ENCODE measurements around the gene MS4A7. TPM values are rescaled to one million over a fixed set of nuclear protein-coding genes. Genes with fewer than 3 reads are reported as not detected.

The MS4A7 gene
- total RNA-seq, 1 experiment from 2014 or later, result 0.22 TPM

DNA sequence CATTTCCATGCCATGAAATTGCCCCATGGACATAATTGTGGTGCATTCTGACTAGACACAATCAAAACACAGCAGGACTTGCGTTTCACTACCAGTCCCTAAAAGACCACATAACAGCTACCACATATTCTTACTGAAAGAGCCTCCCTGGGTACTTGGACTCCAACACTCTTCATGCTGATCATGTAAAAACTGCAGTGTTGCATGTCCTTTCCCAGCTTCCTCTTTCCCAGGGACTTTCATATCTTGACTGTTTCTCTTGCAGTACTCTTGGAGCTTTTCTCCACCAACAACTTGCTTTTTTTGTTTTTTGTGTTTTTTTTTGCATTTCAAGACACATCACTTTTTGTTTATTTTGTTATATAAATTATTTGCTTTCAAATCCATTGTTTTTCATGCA is 28.3 kb upstream of the MS4A7 start:
- no peak overlapping the region for H2AFZ ChIP-seq (ENCODE audit: low read depth, low read length, poor library complexity, severe bottlenecking)
- no TSS peak for BruUV-seq (replicated peaks)
- ATAC-seq, result no peak
- POLR2A ChIA-PET, result no interaction called here
- RAD21 ChIA-PET (ENCODE audit: low non-redundant PET in 1 of 2, low total read pairs in 2 of 2, uncharacterized antibody in 2 of 2, unreplicated experiment in 2 of 2), result no interaction called here
- no peaks in the 10 kb centered on the region for H3K36me3 ChIP-seq (ENCODE audit: control insufficient read depth in 1 of 2, insufficient read depth in 2 of 2, low read length in 2 of 2)
- no peak overlapping the region for H3K27ac ChIP-seq (ENCODE audit: low read depth, low read length)
- no peak overlapping the region for H3K4me3 ChIP-seq (replicated peaks in 1 of 2; ENCODE audit: low read depth in 1 of 2, low read length in 2 of 2)
- H3K4me2 ChIP-seq (ENCODE audit: low read length), result no peak overlapping the region
- no peaks in the 10 kb centered on the region for H4K20me1 ChIP-seq (ENCODE audit: insufficient read depth)
- no peaks in the 10 kb centered on the region for H3K4me1 ChIP-seq (ENCODE audit: control insufficient read depth in 1 of 2, insufficient read depth in 2 of 2, low read length in 2 of 2)
- no peaks in the 10 kb centered on the region for H3K9me2 ChIP-seq (ENCODE audit: insufficient read depth)
- TF ChIP-seq SIN3A (IDR thresholded peaks at IDR 0.05; ENCODE audit: low read depth), result no peak
- no peak for DNase-seq (ENCODE audit: low read depth, low spot score)
- no peak overlapping the region for H3K9ac ChIP-seq (ENCODE audit: low read length)
- CTCF ChIA-PET, result no interaction called here
- no peaks in the 10 kb centered on the region for H3K79me2 ChIP-seq (ENCODE audit: insufficient read depth, low read length)
- H3K27me3 ChIP-seq (ENCODE audit: insufficient read depth, low read length), result no peaks in the 10 kb centered on the region; the same call in 1 of the 2 replicates
- no peaks in the 10 kb centered on the region for H3K9me3 ChIP-seq (ENCODE audit: control insufficient read depth in 1 of 2, insufficient read depth in 1 of 2, low read depth in 1 of 2, low read length in 2 of 2)
- intact Hi-C loops (cut with micrococcal nuclease), result no loop called here

DNA sequence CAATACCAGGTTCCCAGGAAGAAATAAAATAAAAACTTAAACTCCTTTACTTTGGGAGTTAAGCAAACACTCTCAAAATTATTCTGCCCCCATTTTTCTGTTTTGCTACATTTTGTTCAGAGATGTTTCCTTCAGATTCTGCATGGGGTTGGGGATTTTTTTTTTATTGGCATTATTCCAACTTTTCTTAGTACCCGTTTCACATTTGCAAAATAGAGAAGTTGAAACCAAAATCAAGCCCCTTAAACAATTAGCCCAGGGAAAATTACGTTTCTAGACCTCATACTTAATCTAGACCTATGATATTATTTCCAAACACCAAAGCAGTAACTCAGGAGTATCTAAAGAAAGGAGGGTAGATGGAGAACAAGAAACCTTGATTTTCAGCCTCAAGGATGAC is 20.6 kb upstream of the MS4A7 start:
- CTCF ChIA-PET, result no interaction called here
- no peak for TF ChIP-seq EZH2 (IDR thresholded peaks at IDR 0.05)
- TF ChIP-seq, protein P1, sequence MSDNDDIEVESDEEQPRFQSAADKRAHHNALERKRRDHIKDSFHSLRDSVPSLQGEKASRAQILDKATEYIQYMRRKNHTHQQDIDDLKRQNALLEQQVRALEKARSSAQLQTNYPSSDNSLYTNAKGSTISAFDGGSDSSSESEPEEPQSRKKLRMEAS (IDR thresholded peaks at IDR 0.05), result no peak
- TF ChIP-seq YY1 (IDR thresholded peaks at IDR 0.05; ENCODE audit: extremely low read depth, insufficient replicate concordance, low read depth, low read length), result no peak
- no peak for TF ChIP-seq FOSL1 (IDR thresholded peaks at IDR 0.05; ENCODE audit: low read depth)
- no peak for TF ChIP-seq ZNF274 (IDR thresholded peaks at IDR 0.05; ENCODE audit: low read depth, low read length)
- TF ChIP-seq POLR2AphosphoS5 (IDR thresholded peaks at IDR 0.05; ENCODE audit: low read depth, low read length), result no peak
- TF ChIP-seq JUND (IDR thresholded peaks at IDR 0.05), result no peak
- TF ChIP-seq ZFX (IDR thresholded peaks at IDR 0.05), result no peak
- no peak for TF ChIP-seq EZH2phosphoT487 (IDR thresholded peaks at IDR 0.05; ENCODE audit: borderline replicate concordance)
- TF ChIP-seq TCF7L2 (IDR thresholded peaks at IDR 0.05; ENCODE audit: borderline replicate concordance, extremely low read depth, insufficient read depth, insufficient read length), result no peak
- Histone ChIP-seq H3K27ac (ENCODE audit: low read depth, low read length) (no peak overlapping the region), H3K4me3 (replicated peaks in 1 of 2; ENCODE audit: low read depth in 1 of 2, low read length in 2 of 2) (no peak overlapping the region), H2AFZ (ENCODE audit: low read depth, low read length, poor library complexity, severe bottlenecking) (no peak overlapping the region), H3K9ac (ENCODE audit: low read length) (no peak overlapping the region), H3K36me3 (ENCODE audit: control insufficient read depth in 1 of 2, insufficient read depth in 2 of 2, low read length in 2 of 2) (no peaks in the 10 kb centered on the region), H3K27me3 (ENCODE audit: insufficient read depth, low read length) (no peaks in the 10 kb centered on the region), H3K4me2 (ENCODE audit: low read length) (no peak overlapping the region), H3K4me1 (ENCODE audit: control insufficient read depth in 1 of 2, insufficient read depth in 2 of 2, low read length in 2 of 2) (no peaks in the 10 kb centered on the region), H3K79me2 (ENCODE audit: insufficient read depth, low read length) (no peaks in the 10 kb centered on the region), H3K9me3 (ENCODE audit: control insufficient read depth in 1 of 2, insufficient read depth in 1 of 2, low read depth in 1 of 2, low read length in 2 of 2) (peaks cover 0 to 5% of the 10 kb centered on the region in 2 experiments; a peak in 1 of 4 replicates), H3K9me2 (ENCODE audit: insufficient read depth) (no peaks in the 10 kb centered on the region), H4K20me1 (ENCODE audit: insufficient read depth) (no peaks in the 10 kb centered on the region)
- BruUV-seq (replicated peaks), result no TSS peak
- POLR2A ChIA-PET, result no interaction called here
- no peak for ATAC-seq
- DNase-seq (ENCODE audit: low read depth, low spot score), result no peak
- RAD21 ChIA-PET (ENCODE audit: low non-redundant PET in 1 of 2, low total read pairs in 2 of 2, uncharacterized antibody in 2 of 2, unreplicated experiment in 2 of 2), result no interaction called here
- intact Hi-C loops (cut with micrococcal nuclease), result no loop called here

Measured in HCT116 (cell line).